ENCODE measurements around the gene FLYWCH2.

FLYWCH2 gene

DNA sequence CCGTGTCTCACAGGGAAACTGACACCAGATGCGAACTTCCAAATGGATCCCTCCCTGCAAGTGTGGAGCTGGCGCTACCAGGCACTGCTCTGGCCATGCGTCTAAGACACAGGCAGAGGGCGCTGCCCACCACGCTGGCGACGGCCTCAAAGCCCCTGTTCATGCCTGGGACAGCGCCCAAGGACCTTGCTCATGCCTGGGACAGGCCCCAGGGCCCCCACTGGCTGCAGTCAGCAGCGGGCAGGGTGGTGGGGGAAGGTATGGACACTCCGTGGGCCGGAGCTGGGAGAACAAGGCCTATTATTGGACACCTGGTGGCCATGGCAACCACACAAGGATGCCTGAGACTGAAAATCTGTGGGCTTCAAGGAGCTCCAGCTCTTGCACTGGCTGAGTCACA is 44.1 kb upstream of the FLYWCH2 start:
- CTCF ChIA-PET: interaction anchor here (0.5 to 3.8 kb wide), 41 partner anchors 9 to 139 kb away, joined by 3 to 134 read pairs (median 6); partner anchors contain the start of genes FLYWCH2, PRSS22, PRSS27 and PRSS41
- no peak overlapping the region for H3K4me3 ChIP-seq (ENCODE audit: low read depth, low read length)
- TF ChIP-seq, protein P1, sequence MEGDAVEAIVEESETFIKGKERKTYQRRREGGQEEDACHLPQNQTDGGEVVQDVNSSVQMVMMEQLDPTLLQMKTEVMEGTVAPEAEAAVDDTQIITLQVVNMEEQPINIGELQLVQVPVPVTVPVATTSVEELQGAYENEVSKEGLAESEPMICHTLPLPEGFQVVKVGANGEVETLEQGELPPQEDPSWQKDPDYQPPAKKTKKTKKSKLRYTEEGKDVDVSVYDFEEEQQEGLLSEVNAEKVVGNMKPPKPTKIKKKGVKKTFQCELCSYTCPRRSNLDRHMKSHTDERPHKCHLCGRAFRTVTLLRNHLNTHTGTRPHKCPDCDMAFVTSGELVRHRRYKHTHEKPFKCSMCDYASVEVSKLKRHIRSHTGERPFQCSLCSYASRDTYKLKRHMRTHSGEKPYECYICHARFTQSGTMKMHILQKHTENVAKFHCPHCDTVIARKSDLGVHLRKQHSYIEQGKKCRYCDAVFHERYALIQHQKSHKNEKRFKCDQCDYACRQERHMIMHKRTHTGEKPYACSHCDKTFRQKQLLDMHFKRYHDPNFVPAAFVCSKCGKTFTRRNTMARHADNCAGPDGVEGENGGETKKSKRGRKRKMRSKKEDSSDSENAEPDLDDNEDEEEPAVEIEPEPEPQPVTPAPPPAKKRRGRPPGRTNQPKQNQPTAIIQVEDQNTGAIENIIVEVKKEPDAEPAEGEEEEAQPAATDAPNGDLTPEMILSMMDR (IDR thresholded peaks at IDR 0.05; ENCODE audit: insufficient read depth, low read length, missing control alignments): peak; percentile 96
- POLR2A ChIA-PET: interaction anchor here (0.8 to 1.4 kb wide), 4 partner anchors 12 to 85 kb away, joined by 3 to 7 read pairs (median 4); no protein-coding TSS in a partner anchor
- DNase-seq (ENCODE audit: low read depth, low spot score): peak; percentile 23

DNA sequence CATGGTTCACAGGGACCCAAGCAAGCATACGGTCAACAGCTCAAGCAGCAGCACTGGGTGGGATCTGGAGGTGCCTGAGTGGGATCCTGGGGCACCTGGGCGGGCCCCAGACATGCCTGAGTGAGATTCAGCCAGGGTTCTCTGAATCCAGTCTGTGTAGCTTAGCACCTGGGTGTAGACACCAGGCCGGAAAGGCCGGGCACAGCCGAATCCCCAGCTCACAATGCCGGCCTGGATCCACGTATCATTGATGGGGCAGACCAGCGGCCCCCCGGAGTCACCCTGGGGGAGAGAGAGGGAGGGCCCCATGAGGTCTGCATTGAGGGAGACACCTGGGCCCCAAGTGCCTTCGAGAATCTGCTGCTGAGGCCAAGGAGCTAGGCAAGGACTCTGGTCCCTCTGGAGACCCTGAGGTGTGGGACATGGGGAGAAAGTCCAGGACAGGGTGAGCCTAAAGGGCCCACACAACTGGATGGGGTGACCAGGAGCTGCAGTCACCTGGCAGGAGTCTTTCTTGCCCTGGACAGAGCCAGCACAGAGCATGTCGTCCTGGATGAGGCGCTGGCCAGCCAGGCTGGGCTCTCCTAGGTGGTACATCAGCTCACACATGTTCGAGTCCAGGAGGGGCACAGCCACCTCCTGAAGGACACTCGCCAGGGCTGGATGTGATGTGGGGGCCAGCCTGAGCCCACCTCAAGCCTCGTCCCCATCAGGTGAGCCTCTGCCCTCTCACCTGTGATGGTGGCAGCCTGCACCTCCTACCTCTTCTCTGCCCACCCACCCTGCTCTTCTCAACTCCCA is 43.2 kb upstream of the FLYWCH2 start:
- POLR2A ChIA-PET: interaction anchor here (0.8 to 1.4 kb wide), 4 partner anchors 11 to 86 kb away, joined by 3 to 7 read pairs (median 4); no protein-coding TSS in a partner anchor
- TF ChIP-seq, protein P1 (IDR thresholded peaks at IDR 0.05; ENCODE audit: insufficient read depth, low read length, missing control alignments): no peak
- CTCF ChIA-PET: interaction anchor here (0.5 to 3.8 kb wide), 35 partner anchors 8 to 139 kb away, joined by 3 to 134 read pairs (median 6); partner anchors contain the start of genes FLYWCH2, PRSS22, PRSS27 and PRSS41
- no peak overlapping the region for H3K4me3 ChIP-seq (ENCODE audit: low read depth, low read length)
- DNase-seq (ENCODE audit: low read depth, low spot score): no peak

DNA sequence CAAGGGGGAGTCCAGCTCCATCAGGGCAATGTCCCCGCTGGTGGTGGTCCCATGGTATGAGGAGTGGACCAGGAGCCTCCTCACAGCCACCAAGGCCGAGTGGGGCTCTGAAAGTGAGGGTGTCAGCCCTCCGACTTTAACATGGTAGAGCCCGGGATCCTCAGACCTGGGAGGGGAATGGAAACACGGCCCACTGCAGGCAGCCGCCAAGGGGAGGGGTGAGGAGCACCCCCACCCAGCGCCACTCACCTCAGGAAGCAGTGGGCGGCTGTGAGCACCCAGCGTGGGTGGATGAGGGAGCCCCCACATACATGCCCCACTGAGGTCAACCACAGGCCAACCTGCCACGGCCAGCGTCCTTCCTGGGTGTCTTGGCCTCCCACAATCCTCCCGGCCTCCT is 42.1 kb upstream of the FLYWCH2 start:
- CTCF ChIA-PET: interaction anchor here (2.6 to 3.8 kb wide), 5 partner anchors 13 to 77 kb away, joined by 16 to 134 read pairs (median 31); no protein-coding TSS in a partner anchor
- H3K4me3 ChIP-seq (ENCODE audit: low read depth, low read length): no peak overlapping the region
- POLR2A ChIA-PET: no interaction called here
- TF ChIP-seq, protein P1 (IDR thresholded peaks at IDR 0.05; ENCODE audit: insufficient read depth, low read length, missing control alignments): no peak
- no peak for DNase-seq (ENCODE audit: low read depth, low spot score)

DNA sequence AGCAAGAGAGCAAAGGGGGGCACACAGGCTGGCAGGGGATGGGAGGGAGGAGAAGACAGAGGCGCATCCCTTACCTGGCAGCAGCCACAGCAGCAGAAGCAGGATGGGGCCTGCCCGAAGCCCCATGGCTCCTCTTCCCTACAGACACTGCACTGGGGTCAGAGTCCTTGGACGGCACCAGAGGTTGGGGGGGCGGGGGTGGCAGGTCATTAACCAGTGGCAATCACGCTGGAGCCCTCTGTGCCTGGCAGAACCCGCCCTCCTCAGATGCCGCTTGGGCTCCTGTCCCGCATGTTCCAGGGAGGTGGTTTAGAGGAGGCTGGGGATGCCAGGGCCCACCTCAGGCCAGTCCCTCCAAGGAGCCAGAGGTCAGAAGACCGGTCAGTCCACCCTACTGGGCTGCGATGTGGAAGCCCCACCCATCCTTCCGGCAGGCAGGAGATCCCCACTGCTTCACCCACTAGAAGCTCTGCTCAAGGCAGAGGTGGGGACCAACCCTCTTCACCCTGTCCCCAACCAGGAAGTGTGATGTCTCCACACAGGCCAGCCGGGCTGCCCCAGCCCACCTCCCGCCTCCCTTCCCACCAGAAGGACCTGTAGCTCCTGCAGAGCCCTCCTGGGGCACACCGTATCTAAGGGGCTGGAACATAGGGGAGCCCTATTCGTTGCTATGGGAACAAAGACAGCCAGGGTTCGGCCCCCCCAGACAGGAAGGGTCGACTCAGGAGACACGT is 41.2 kb upstream of the FLYWCH2 start:
- CTCF ChIA-PET: interaction anchor here (1.1 to 4.7 kb wide), 3 partner anchors 26 to 64 kb away, joined by 3 to 38 read pairs (median 3); no protein-coding TSS in a partner anchor
- DNase-seq (ENCODE audit: low read depth, low spot score): no peak
- POLR2A ChIA-PET: no interaction called here
- H3K4me3 ChIP-seq (ENCODE audit: low read depth, low read length): no peak overlapping the region
- TF ChIP-seq, protein P1 (IDR thresholded peaks at IDR 0.05; ENCODE audit: insufficient read depth, low read length, missing control alignments): no peak

DNA sequence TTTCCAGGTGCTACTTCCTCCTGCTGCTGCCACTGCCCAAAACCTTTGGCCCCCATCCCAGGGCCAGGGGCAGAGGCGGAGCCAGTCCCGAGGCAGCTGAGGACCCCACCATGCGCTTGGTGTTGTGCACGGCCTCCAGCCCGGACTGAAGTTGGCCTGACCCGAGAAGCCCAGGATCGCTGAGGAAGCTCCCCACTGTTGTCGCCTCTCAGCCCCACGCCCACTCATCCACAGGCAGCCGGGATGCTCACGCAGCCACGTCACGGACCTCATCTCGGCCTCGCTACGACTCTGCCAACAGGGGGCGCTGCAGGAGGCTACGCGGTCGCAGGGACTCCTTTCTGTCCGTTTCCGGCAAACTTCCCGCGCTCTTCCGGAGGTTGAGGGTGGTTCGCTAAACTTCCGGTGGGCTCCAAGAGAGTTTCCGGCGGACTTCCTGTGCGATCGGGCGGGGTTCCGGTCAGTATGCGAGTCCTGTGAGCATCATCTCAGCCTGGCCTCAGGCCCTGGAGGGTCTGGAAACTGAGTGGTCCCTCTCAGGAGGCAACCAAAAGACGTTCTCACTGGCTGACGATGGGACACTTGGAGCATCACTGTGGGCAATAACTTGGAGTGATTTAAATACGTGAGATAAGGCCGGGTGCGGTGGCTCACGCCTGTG is 40.5 kb upstream of the FLYWCH2 start:
- CTCF ChIA-PET: interaction anchor here (0.9 to 4.7 kb wide), 4 partner anchors 25 to 63 kb away, joined by 3 to 38 read pairs (median 3); no protein-coding TSS in a partner anchor
- TF ChIP-seq, protein P1 (IDR thresholded peaks at IDR 0.05; ENCODE audit: insufficient read depth, low read length, missing control alignments): peak; percentile 46
- DNase-seq (ENCODE audit: low read depth, low spot score): no peak
- POLR2A ChIA-PET: no interaction called here
- H3K4me3 ChIP-seq (ENCODE audit: low read depth, low read length): no peak overlapping the region
